ENCODE measurements around the gene KAZN.
A peak's percentile ranks its signal among the peaks of the same experiment; 100 is the strongest.

KAZN gene

GRCh38 chr1:14777516-14778506, 179.3 kb downstream of the KAZN start:
- no peak for DNase-seq

- DNase-seq, result no peak
These were observed 180.0 kb downstream of the KAZN start for GRCh38 chr1:14778541-14778897.

- peak; percentile 40 for DNase-seq
These were observed 180.7 kb downstream of the KAZN start for GRCh38 chr1:14778898-14779865.

GRCh38 chr1:14780271-14780670, 181.8 kb downstream of the KAZN start:
- no peak for DNase-seq

- DNase-seq, result no peak
These were observed 183.3 kb downstream of the KAZN start for GRCh38 chr1:14781811-14782210.

- no peak for DNase-seq
These were observed 184.5 kb downstream of the KAZN start for GRCh38 chr1:14782741-14783591.

- no peak for DNase-seq
These were observed 185.1 kb downstream of the KAZN start for GRCh38 chr1:14783592-14783886.

- DNase-seq, result no peak
These were observed 186.6 kb downstream of the KAZN start for GRCh38 chr1:14784790-14785773.

- DNase-seq, result no peak
These were observed 187.7 kb downstream of the KAZN start for GRCh38 chr1:14786109-14786675.

GRCh38 chr1:14786681-14787080, 188.2 kb downstream of the KAZN start:
- DNase-seq, result no peak

GRCh38 chr1:14787604-14788003, 189.1 kb downstream of the KAZN start:
- DNase-seq, result no peak

- DNase-seq, result peak; percentile 49
These were observed 189.6 kb downstream of the KAZN start for GRCh38 chr1:14788080-14788479.

GRCh38 chr1:14790982-14791381, 192.5 kb downstream of the KAZN start:
- DNase-seq, result no peak

- no peak for DNase-seq
These were observed 193.2 kb downstream of the KAZN start for GRCh38 chr1:14791654-14792053.

- peak; percentile 37 for DNase-seq
These were observed 195.8 kb downstream of the KAZN start for GRCh38 chr1:14794136-14794768.

GRCh38 chr1:14794906-14795305, 196.4 kb downstream of the KAZN start:
- DNase-seq, result no peak

GRCh38 chr1:14795589-14795988, 197.1 kb downstream of the KAZN start:
- no peak for DNase-seq

GRCh38 chr1:14800014-14800413, 201.5 kb downstream of the KAZN start:
- DNase-seq, result no peak

GRCh38 chr1:14800500-14801076, 202.1 kb downstream of the KAZN start:
- DNase-seq, result no peak

All from femur (tissue), 1 donor.